Dedifferentiated amniotic fluid mesenchymal stem cell (primary cell): ENCODE results near the gene OR5H6.
"Not testable (repeated sequence)": the region's sequence is repeated elsewhere in the genome, so short reads cannot be mapped to it uniquely, and the experiment has no call there.

Source experiments
- DNase-seq: peaks from one replicate; pipeline ENCODE4 v3.0.0-alpha.2; 2016; ENCODE audit errors: extremely low spot score

The OR5H6 gene

DNA sequence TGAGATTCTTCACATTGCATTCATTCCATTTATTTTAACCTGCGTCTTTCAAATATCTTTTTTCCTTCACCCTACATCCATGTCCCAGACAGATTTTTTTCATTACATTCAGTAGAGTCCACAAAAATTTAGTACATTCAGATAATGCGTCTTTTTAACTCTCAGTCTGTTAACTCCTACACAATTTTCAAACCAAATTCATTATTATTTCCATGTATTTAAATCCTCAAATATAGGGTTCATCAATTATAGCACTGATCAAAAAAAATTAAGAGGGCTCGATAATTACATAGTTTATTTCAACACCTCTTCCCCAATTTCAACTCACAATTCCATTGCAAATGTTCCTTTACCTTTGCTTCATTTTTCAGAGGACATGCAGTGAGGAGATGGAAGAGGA is at the start of gene OR5H6:
Gene OR5H6 (plus strand): TSS at position 301 of the 400 bp plus-strand sequence. CDS start 89 bp downstream, at position 390.
- no peak for DNase-seq

DNA sequence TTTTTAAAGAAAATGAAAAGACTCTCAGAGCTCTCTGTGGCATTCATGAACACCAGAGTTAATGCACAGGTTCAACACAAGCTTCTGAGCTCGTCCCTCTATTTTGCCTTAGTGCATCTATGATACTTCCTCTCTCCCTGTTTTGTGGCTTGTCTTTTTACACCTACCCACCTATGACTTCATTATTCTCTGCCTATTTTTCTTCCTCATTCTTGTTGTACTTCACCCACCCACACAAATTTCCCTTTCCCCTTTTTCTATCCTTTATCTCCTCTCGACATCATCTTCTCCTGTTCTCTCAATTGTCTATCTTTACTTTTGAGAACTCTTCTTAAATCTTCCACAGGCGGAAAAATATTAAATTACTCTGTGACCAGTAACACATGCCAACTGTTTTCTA is 49.0 kb upstream of the OR5H6 start:
- DNase-seq: no peak

DNA sequence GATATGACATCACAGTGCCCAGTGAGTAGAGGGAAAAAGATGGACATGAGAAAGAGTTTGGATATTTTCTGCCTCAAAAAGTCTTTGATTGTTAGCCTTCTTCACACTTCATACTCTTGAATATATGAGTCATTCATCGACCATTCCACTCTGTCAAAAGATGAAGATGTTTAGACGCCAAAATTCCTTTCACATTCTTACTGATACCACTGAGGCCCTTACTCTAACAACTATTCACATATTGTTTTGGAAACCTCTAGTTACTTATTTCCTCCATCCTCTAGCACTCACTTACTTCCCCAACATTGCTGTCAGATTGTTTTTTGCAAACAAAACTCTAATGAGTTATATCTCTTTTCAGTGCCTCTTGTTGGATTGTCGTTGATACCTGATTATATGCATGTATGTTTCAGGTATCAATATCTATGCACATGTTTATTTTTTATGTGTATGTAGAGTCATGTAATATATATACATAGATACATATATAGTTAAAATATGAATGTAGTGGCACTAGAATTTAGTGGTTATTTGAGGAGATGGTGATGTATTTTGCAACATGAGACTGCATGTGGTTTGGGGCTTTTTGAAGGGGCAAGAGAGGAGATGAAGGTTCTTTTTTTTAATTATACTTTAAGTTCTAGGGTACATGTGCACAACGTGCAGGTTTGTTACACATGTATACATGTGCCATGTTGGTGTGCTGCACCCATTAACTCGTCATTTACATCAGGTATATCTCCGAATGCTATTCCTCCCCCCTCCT is 40.0 kb upstream of the OR5H6 start:
- no peak for DNase-seq

DNA sequence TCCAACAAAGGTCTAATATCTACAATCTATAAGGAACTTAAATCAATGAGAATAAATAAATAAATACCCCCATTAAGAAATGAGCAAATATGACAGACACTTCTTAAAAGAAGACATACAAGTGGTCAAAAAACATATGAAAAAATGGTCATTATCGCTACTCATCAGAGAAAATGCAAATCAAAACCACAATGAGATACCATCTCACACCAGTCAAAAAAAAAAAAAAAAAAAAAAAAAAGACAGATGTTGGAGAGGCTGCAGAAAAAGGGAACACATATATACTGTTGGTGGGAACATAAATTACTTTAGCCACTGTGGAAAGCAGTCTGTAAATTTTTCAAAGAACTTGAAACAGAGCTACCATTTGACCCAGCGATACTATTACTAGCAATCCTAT is 31.6 kb upstream of the OR5H6 start:
- DNase-seq: no peak

DNA sequence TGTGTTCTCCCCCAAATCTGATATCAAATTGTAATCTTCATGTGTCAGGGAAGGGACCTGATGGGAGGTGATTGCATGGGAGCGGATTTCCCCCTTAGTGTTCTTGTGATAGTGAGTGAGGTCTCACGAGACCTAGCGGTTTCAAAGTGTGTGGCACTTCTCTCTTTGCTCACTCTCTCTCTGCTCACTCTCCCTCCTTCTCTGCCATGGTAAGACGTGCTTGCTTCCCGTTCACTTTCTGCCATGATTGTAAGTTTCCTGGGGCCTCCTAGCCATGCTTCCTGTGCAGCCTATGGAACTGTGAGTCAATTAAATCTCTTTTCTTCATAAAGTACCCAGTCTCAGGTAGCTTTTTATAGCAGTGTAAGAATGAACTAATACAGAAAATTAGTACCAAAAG is 30.6 kb upstream of the OR5H6 start:
- no peak for DNase-seq

DNA sequence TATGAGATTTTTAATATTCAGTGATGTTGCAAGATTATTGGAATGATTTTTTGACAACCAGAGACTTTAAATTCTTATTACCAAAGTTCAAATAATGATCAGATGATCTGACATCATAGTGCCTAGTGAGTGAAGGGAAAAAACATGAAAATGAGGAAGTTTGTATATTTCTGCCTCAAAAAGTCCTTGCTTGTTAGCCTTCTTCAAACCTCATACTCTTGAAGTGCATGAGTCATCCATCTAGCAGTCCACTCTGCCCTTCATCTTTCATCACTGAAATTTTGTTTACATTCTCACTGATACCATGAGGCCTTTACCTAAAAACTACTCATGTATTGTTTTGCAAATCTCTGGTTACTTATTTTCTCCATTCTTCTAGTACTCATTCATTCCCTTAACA is 23.9 kb upstream of the OR5H6 start:
- no peak for DNase-seq

DNA sequence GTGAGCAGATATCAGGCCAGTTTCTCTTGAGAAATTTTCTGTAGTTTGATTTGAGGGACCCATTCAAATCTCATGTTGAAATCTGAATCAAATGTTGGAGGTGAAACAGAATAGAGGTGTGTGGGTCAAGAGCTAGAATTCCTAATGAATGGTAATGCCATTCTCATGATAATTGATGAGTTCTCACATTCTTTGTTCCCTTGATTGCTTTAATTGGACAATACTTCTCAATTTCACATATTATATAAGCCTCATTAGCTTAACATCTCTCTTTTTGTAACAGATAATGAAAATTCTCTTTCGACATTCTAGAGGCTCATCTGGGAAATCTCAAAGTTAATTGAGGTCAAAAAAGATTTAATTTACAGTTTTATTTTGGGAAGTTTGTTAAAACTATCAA is 21.9 kb upstream of the OR5H6 start:
- DNase-seq: no peak

DNA sequence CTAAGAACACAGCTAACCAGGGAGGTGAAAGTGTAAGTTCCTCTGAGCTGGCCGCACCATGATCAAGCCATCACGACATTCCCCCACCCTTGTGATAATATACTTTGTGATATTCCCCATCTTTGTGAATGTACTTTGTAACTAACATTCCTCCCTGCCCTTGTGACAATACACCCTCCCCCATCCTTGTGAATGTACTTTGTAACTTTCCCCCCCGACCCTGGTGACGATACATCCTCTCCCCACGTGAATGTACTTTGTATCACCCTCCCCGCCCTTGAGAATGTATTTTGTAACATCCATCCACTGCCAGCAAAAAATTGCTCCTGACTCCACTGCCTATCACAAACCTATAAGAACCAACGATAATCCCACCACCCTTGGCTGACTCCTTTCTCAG is 20.2 kb upstream of the OR5H6 start:
- DNase-seq: no peak

DNA sequence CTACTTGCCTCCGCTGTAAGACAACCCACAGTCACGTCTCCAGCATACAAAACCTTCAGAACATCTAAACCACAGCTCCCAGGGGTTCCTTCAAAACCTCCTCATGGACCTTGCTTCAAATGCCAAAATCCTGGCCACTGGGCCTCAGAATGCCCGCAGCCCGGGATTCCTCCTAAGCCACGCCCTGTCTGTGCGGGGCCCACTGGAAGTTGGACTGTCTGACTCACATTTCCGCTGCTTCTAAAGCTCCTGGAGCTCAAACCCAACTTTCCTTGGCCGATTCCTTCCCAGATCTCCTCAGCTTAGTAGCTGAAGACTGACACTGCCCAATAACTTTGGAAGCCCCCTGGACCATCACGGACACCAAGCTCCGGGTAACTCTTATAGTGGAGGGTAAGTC is 17.9 kb upstream of the OR5H6 start:
- DNase-seq: no peak

DNA sequence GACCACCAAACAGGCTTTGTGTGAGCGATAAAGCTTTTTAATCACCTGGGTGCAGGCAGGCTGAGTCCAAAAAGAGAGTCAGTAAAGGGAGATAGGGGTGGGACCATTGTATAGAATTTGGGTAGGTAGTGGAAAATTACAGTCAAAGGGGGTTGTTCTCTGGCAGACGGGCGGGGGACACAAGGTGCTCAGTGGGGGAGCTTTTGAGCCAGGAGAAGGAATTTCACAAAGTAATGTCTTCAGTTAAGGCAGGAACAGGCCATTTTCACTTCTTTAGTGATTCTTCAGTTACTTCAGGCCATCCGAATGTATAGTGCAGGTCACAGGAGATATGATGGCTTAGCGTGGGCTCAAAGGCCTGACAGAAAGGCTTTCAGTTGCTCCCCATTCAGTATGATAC is 8.0 kb upstream of the OR5H6 start:
- not testable (repeated sequence) for DNase-seq

DNA sequence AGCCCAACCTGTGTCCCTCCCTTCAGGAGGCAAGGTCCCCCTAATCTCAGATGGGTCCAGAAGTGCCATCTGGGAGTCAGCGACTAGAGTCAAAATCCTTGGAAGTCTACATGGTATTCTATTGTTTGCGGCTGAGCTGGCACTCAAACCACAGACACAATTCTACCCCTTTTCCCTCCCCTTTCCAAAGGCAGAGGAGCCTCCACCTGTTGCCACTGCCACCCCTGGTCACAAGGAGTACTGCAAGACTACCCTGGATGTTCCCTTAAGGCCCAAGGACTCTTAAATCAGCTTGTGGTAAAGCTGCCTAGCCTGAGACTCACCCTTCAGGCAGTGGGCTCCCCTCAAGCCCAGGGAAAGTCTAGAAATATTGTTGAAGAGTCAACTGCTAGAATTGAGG is 4.3 kb upstream of the OR5H6 start:
- no peak for DNase-seq

DNA sequence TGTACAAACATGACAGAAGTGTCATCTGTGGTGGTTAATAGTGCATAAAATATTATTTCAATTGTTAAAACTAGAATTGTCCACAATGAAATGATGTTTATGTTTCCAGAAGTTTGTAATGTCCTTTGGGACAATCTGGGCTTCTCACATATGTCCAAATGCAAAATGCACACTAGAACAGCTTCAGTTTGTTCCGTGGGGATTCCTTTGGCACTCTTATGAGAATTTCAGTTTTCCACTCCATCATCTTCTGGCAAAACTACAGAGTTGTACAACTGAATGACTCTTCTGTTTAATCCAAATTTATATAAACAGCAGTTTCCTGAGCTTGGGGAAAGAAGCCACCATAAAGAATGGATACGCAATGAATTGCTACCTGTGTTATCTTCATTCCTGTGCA is 2.0 kb upstream of the OR5H6 start:
- DNase-seq: no peak

DNA sequence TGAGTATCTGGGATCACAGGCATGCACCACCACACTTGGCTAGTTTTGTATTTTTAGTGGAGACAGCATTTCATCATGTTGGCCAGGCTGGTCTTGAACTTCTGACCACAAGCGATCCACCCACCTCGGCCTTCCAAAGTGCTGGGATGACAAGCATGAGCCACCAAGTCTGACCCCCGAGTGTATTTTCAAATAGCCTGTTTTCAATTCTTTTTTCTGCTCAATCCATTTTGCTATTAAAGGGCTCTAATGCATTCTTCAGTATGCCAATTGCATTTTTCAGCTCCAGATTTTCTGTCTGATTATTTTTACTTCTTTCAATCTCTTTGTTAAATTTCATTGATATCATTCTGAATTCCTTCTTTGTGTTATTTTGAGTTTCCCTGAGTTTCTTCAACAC is 5.8 kb downstream of the OR5H6 start:
- DNase-seq: no peak

DNA sequence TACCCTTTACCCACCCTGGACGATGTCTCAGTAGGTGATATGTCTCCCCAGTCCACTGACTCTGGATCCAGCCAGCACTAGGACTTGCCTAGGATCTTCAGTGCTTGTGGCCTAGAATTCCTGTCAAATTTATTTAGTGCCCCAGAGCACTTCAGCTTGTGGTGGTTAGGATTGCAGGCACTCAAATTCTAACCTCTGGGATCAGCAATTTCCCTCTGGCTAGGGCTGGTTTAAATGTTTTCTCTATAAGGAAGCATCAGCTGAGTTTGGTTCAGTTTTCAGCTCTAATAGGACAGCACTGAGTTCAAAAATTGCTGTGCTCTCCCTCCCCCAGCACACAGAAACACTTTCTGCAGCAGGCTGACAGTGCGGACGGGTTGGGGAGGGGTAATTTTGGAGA is 8.1 kb downstream of the OR5H6 start:
- no peak for DNase-seq

DNA sequence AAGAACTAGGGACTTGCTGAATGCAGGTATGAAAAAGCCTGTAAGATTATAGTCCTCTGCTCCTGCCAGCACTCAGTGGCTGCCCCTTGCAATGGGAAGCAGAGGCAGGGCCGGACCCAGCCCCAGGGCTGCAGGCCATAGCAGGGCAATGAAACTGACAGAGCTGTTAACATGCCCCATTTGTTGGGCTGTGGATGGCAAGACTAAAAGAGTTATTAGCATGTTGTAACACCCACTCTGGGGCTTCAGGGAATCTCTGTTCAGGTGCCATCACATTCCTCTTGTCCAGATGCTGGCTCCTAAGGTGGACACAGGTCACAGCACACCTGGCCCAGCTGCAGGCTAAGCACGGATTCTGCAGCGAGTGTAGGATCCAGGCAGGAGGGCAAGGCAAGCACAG is 10.9 kb downstream of the OR5H6 start:
- DNase-seq: no peak

DNA sequence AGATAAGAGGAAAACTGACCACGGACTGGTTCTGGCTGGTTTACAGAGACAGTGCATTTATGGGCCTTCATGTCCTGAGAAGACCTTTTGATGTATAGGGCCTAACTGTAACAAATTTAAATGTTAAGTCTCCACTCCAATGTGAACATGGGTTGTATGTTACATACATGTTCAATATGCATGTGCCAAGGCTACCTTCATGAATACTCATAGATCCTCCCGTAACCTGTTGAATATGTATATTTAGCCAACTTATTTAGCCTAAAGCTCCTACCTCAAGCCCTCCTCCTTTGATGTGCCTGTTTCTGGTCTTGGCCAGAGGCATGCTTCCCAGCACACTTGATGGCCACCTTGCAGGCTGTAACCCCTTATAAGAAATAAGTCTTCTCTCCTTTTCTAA is 18.2 kb downstream of the OR5H6 start, which contains the start of gene OR5H2:
Gene OR5H2 (plus strand): TSS at position 301 of the 400 bp plus-strand sequence. CDS start 398 bp downstream, outside the sequence.
- DNase-seq: no peak

DNA sequence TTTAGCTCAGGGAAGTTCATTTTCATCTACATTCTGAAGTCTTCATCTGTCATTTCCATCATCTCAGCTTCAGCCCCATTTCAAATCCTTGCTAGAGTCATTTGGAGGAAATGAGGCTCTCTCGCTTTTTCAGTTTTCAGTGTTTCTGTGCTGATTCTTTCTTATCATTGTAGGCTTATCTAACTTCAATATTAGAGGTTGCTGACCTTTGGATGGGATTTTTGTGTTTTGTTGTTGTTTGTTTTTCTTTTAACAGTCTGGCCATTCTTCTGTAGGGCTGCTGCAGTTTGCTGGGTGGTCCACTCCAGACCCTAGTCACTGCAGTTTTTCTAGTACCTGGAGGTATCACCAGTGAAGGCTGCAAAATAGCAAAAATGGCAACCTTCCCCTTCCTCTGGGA is 26.9 kb downstream of the OR5H6 start:
- DNase-seq: no peak

DNA sequence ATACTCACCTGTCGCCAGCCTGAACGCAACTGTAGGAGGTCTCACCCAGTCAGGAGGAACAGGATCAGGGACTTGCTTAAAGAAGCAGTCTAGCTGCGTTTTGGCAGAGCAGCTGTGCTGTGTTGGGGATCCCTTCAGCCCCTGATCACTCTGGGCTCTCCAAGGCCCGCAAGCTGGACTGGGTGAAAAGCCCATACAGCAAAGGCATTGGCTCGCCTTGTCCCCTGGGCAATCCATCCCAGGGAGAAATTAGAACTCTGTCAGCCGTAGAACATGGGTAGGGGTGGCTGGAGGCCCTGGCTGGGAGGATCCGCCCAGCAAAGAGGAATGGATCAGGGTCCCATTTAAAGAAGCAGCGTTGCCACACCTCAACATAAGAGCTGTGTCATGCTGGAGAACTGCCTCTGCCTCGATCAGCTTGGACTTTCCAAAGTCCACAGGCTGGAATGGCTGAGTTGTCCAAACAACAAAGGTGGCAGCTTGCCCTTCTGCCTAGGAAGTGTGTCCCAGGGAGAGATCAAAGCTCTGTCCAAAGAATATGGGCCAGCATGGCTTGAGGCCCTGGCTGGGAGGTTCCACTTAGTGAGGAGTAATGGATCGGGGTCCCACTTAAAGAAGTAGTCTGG is 27.4 kb downstream of the OR5H6 start:
- DNase-seq: no peak
